ENCODE results near the gene ADM2. TPM values are rescaled to one million over a fixed set of nuclear protein-coding genes. Genes with fewer than 3 reads are reported as not detected.

Gene ADM2
- total and polyA plus RNA-seq, 2 experiments from 2014 or later = 4.1 to 5.1 TPM

DNA sequence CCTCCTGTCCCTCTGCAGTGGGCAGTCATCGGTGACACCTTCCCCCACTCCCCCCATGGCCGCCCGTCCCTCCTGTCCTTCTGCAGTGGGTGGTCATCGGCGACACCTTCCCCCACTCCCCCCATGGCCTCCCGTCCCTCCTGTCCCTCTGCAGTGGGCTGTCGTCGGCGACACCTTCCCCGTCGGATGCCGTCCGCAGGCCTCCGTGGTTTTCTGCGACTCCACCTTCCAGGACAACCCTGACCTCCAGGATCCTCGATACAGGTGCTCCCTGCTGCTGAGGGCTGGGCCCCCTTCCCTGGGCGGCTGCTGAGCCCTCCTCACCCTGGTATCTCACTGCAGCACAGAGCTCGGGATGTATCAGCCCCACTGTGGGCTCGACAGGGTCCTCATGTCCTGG, 7.5 kb downstream of the ADM2 start:
- no peaks in the 10 kb centered on the region for H3K79me2 ChIP-seq
- H3K9me2 ChIP-seq (replicated peaks; ENCODE audit: insufficient read depth) = no peaks in the 10 kb centered on the region
- H3K4me2 ChIP-seq = no peak overlapping the region
- H2AFZ ChIP-seq = no peak overlapping the region
- DNase-seq (ENCODE audit: low spot score) = no peak
- H3K4me3 ChIP-seq = no peak overlapping the region
- H3K27me3 ChIP-seq = no peaks in the 10 kb centered on the region
- WGBS (ENCODE audit: low lambda C conversion rate, missing lambda C conversion rate) = 80% methylated on average over 4 of the region's 19 CpGs
- no peaks in the 10 kb centered on the region for H3K9me3 ChIP-seq (ENCODE audit: low read depth)
- H4K20me1 ChIP-seq (ENCODE audit: insufficient read depth, poor library complexity, severe bottlenecking) = no peaks in the 10 kb centered on the region
- H3K4me1 ChIP-seq (ENCODE audit: insufficient read depth) = peaks cover 5% of the 10 kb centered on the region
- H3K27ac ChIP-seq = no peak overlapping the region
- no peaks in the 10 kb centered on the region for H3K36me3 ChIP-seq (replicated peaks; ENCODE audit: insufficient read depth, low read depth)
- TF ChIP-seq EZH2 (IDR thresholded peaks at IDR 0.05; ENCODE audit: borderline replicate concordance) (no peak), EZH2phosphoT487 (IDR thresholded peaks at IDR 0.05; ENCODE audit: low read depth, severe bottlenecking, unreplicated experiment) (no peak)
- TF ChIP-seq, protein P1, sequence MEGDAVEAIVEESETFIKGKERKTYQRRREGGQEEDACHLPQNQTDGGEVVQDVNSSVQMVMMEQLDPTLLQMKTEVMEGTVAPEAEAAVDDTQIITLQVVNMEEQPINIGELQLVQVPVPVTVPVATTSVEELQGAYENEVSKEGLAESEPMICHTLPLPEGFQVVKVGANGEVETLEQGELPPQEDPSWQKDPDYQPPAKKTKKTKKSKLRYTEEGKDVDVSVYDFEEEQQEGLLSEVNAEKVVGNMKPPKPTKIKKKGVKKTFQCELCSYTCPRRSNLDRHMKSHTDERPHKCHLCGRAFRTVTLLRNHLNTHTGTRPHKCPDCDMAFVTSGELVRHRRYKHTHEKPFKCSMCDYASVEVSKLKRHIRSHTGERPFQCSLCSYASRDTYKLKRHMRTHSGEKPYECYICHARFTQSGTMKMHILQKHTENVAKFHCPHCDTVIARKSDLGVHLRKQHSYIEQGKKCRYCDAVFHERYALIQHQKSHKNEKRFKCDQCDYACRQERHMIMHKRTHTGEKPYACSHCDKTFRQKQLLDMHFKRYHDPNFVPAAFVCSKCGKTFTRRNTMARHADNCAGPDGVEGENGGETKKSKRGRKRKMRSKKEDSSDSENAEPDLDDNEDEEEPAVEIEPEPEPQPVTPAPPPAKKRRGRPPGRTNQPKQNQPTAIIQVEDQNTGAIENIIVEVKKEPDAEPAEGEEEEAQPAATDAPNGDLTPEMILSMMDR (IDR thresholded peaks at IDR 0.05; ENCODE audit: poor library complexity) = no peak

DNA sequence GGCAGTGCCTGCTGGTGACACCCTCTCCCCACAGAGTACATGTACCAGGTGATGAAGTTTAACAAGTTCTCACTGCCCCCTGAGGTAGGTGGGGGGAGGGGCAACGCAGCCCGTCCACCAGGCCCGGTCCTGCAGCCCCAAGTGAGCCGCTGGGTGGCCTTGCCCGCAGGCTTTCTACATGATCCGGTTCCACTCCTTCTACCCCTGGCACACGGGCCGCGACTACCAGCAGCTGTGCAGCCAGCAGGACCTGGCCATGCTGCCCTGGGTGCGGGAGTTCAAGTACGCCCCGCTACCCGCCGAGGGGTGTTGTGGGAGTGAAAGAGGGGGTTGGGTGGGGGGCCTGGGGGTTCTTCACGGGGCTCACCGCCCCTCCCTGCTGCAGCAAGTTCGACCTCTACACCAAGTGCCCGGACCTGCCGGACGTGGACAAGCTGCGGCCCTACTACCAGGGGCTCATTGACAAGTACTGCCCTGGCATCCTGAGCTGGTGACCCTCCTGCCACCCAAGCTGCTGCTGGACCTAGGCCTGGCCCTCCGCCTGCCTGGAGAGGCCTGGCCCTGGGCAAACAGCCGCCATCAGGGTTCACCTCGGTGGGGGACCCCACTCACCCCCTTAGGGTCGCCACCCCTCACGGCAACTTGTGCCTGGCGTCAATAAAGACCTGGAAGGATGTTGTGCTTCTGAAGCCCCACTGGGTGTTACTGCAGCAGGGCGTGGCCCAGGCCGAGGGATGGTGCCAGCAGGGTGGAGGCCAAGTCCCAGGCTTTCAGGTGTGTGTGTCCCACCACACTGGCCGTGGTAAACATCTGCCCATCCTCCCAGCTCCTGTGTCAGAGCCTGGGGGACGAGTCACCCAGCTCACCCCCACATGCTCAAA, 8.3 kb downstream of the ADM2 start:
- Histone ChIP-seq H2AFZ (no peak overlapping the region), H3K4me1 (ENCODE audit: insufficient read depth) (no peaks in the 10 kb centered on the region), H3K27me3 (no peaks in the 10 kb centered on the region), H3K79me2 (no peaks in the 10 kb centered on the region), H3K36me3 (replicated peaks; ENCODE audit: insufficient read depth, low read depth) (no peaks in the 10 kb centered on the region), H3K27ac (no peak overlapping the region), H3K9me3 (ENCODE audit: low read depth) (no peaks in the 10 kb centered on the region), H3K9me2 (replicated peaks; ENCODE audit: insufficient read depth) (no peaks in the 10 kb centered on the region), H4K20me1 (ENCODE audit: insufficient read depth, poor library complexity, severe bottlenecking) (no peaks in the 10 kb centered on the region), H3K4me3 (no peak overlapping the region), H3K4me2 (no peak overlapping the region)
- no peak for DNase-seq (ENCODE audit: low spot score)
- WGBS (ENCODE audit: low lambda C conversion rate, missing lambda C conversion rate) = 91% methylated on average over 18 of the region's 31 CpGs
- TF ChIP-seq EZH2 (IDR thresholded peaks at IDR 0.05; ENCODE audit: borderline replicate concordance) = no peak

DNA sequence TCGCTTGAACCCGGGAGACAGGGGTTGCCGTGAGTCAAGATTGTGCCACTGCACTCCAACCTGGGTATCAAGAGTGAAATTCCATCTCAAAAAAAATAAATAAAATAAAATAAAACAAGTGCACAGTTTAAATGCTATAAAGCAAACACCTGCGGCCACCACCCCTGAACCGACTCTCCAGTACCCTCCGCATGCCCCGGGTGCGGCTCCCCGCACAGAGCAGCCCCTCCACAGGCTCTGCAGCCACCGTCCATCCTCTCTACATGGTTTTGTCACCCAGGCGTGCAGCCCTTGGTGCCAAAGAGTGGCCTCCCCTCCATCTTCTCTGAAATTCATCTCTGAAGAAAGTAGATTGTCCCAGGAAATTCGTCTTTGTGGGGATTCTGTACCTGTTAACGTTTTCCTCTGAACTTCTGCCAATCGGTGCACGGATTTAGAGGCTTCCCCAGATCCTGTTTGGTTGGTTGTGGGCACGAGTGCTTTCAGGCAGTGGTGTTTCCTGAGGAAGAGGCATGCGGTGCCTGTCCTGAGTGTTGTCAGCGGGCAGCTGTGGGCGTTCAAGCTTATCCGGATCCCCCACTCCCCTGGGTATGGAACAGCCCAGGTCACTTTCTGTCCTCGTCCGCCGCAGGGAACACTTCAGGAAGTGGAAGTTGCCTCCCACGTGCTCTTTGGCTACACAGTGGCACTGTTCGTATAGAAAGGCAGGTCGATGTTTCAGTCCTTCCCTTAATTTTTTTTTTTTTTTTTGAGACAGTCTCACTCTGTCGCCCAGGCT, 9.4 kb downstream of the ADM2 start:
- no peaks in the 10 kb centered on the region for H3K36me3 ChIP-seq (replicated peaks; ENCODE audit: insufficient read depth, low read depth)
- no peak overlapping the region for H3K4me2 ChIP-seq
- no peak overlapping the region for H3K27ac ChIP-seq
- H2AFZ ChIP-seq = no peak overlapping the region
- DNase-seq (ENCODE audit: low spot score) = peak; percentile 1
- H3K9me2 ChIP-seq (replicated peaks; ENCODE audit: insufficient read depth) = no peaks in the 10 kb centered on the region
- no peaks in the 10 kb centered on the region for H3K27me3 ChIP-seq
- no peaks in the 10 kb centered on the region for H3K4me1 ChIP-seq (ENCODE audit: insufficient read depth)
- WGBS (ENCODE audit: low lambda C conversion rate, missing lambda C conversion rate) = 91% methylated on average over 27 of the region's 27 CpGs
- H3K9me3 ChIP-seq (ENCODE audit: low read depth) = no peaks in the 10 kb centered on the region
- H3K79me2 ChIP-seq = no peaks in the 10 kb centered on the region
- TF ChIP-seq EZH2 (IDR thresholded peaks at IDR 0.05; ENCODE audit: borderline replicate concordance) (no peak), EZH2phosphoT487 (IDR thresholded peaks at IDR 0.05; ENCODE audit: low read depth, severe bottlenecking, unreplicated experiment) (no peak)
- TF ChIP-seq, protein P1 (IDR thresholded peaks at IDR 0.05; ENCODE audit: poor library complexity) = no peak
- H3K4me3 ChIP-seq = no peak overlapping the region
- H4K20me1 ChIP-seq (ENCODE audit: insufficient read depth, poor library complexity, severe bottlenecking) = no peaks in the 10 kb centered on the region

DNA sequence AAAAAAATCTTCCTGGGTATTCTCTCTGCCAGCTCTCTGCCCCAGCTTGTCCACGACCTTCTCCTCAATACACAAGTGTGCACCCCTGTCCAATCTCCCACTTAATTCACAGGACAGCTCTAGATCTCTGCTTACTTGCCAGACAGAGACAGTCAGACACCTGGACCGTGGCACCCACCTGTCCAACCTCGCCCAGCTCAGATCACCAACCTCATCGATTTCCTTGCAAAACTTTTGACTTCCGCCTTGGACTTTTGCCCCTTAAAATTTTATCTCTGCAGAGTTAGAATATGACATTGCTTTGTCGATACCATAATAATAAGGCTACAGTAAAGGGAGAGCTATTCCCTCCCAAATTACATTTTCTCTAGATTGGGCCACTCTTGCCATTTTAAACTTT, 15.8 kb downstream of the ADM2 start:
- Histone ChIP-seq H4K20me1 (ENCODE audit: insufficient read depth, poor library complexity, severe bottlenecking) (no peaks in the 10 kb centered on the region), H2AFZ (no peak overlapping the region), H3K36me3 (replicated peaks; ENCODE audit: insufficient read depth, low read depth) (no peaks in the 10 kb centered on the region), H3K9me2 (replicated peaks; ENCODE audit: insufficient read depth) (no peaks in the 10 kb centered on the region), H3K27me3 (no peaks in the 10 kb centered on the region), H3K79me2 (no peaks in the 10 kb centered on the region), H3K4me3 (no peak overlapping the region), H3K4me1 (ENCODE audit: insufficient read depth) (peaks cover 4% of the 10 kb centered on the region), H3K27ac (no peak overlapping the region), H3K4me2 (no peak overlapping the region), H3K9me3 (ENCODE audit: low read depth) (no peaks in the 10 kb centered on the region)
- DNase-seq (ENCODE audit: low spot score) = no peak
- WGBS (ENCODE audit: low lambda C conversion rate, missing lambda C conversion rate) = 87% methylated on average over 6 of the region's 6 CpGs
- TF ChIP-seq, protein P1 (IDR thresholded peaks at IDR 0.05; ENCODE audit: poor library complexity) = no peak
- no peak for TF ChIP-seq EZH2 (IDR thresholded peaks at IDR 0.05; ENCODE audit: borderline replicate concordance)
- no peak for TF ChIP-seq EZH2phosphoT487 (IDR thresholded peaks at IDR 0.05; ENCODE audit: low read depth, severe bottlenecking, unreplicated experiment)

All from hepatocyte (in vitro differentiated cells).